IMR-90 (cell line): ENCODE measurements around the gene CDK5RAP3. TPM values are rescaled to one million over a fixed set of nuclear protein-coding genes. Genes with fewer than 3 reads are reported as not detected.

Experiments used
- ATAC-seq: fragments of 200-7000 bp; cut with Tn5 transposase; 2 replicates; pipeline ENCODE4 v1.9.1; 2020; ENCODE audit warnings: low read depth, mild to moderate bottlenecking, moderate library complexity
- BruUV-seq: library from RNA; stranded (reverse); fragments of 400-500 nt; replicated peaks from 2 replicates; lab custom pipeline; 2021; lab: Mats Ljungman, UMichigan
- CTCF ChIA-PET: fragments of 300-600 bp; formaldehyde crosslinking; extraction: SDS; loops from one replicate; lab custom pipeline; 2021; ENCODE audit warnings: antibody characterized with exemption; lab: Yijun Ruan, JAX
- POLR2A ChIA-PET: fragments of 300-600 bp; sonication (Branson Sonifier 250); formaldehyde crosslinking; loops from one replicate; lab custom pipeline; 2022; ENCODE audit warnings: antibody characterized with exemption; ENCODE audit not compliant: unreplicated experiment; lab: Charles Lee
- DNase-seq: peaks from one replicate; pipeline ENCODE4 v3.0.0; 2013
- H2AFZ ChIP-seq: replicated peaks from 2 replicates; pipeline ENCODE3; 2013; ENCODE audit warnings: low read length, mild to moderate bottlenecking; ENCODE audit not compliant: poor library complexity
- H2AK5ac ChIP-seq: 2 replicates; pipeline ENCODE4 v1.6.1; 2013; ENCODE audit warnings: low read depth, low read length, inconsistent platforms
- H2AK9ac ChIP-seq: replicated peaks from 2 replicates; pipeline ENCODE3; 2013; ENCODE audit warnings: mild to moderate bottlenecking, low read depth, low read length, moderate library complexity; ENCODE audit not compliant: poor library complexity
- H2BK120ac ChIP-seq: 2 replicates; pipeline ENCODE4 v1.6.1; 2013; ENCODE audit warnings: low read depth, low read length, inconsistent platforms
- H2BK15ac ChIP-seq: 3 replicates; pipeline ENCODE4 v1.6.1; 2013; ENCODE audit warnings: low read depth, low read length, inconsistent platforms
- H2BK20ac ChIP-seq: 2 replicates; pipeline ENCODE4 v1.6.1; 2013; ENCODE audit warnings: low read depth, mild to moderate bottlenecking, inconsistent platforms, low read length, moderate library complexity
- H2BK5ac ChIP-seq: 2 replicates; pipeline ENCODE4 v1.6.1; 2013; ENCODE audit warnings: mild to moderate bottlenecking, low read depth, low read length, inconsistent platforms; ENCODE audit not compliant: poor library complexity, severe bottlenecking
- H3K14ac ChIP-seq: replicated peaks from 2 replicates; pipeline ENCODE4 v1.6.1; 2013; ENCODE audit warnings: low read depth, low read length, inconsistent platforms
- H3K18ac ChIP-seq: 2 replicates; pipeline ENCODE4 v1.6.1; 2013; ENCODE audit warnings: low read depth, low read length, control low read depth
- H3K23ac ChIP-seq: 2 replicates; pipeline ENCODE4 v1.6.1; 2013; ENCODE audit warnings: low read depth, low read length, inconsistent platforms
- H3K27ac ChIP-seq: 2 replicates; pipeline ENCODE4 v1.5.1; 2013; ENCODE audit warnings: mild to moderate bottlenecking, control low read depth, low read length; ENCODE audit not compliant: insufficient read depth
- H3K27me3 ChIP-seq: 2 replicates; pipeline ENCODE4 v1.6.1; 2013; ENCODE audit warnings: low read length; ENCODE audit not compliant: control insufficient read depth, insufficient read depth
- H3K36me3 ChIP-seq: 2 replicates; pipeline ENCODE4 v1.6.1; 2013; ENCODE audit warnings: low read length, mixed read lengths; ENCODE audit not compliant: control insufficient read depth, insufficient read depth
- H3K4ac ChIP-seq: 2 replicates; pipeline ENCODE4 v1.6.1; 2013; ENCODE audit warnings: low read depth, low read length, inconsistent platforms
- H3K4me1 ChIP-seq: 2 replicates; pipeline ENCODE4 v1.6.1; 2013; ENCODE audit warnings: low read length, mixed read lengths; ENCODE audit not compliant: control insufficient read depth, insufficient read depth
- H3K4me2 ChIP-seq: 2 replicates; pipeline ENCODE4 v1.6.1; 2013; ENCODE audit warnings: low read depth, mild to moderate bottlenecking, control low read depth, low read length, moderate library complexity
- H3K4me3 ChIP-seq: 2 replicates; pipeline ENCODE4 v1.5.1; 2013; ENCODE audit warnings: low read depth, mild to moderate bottlenecking, control low read depth, low read length, moderate library complexity; ENCODE audit not compliant: insufficient read depth
- H3K56ac ChIP-seq: 2 replicates; pipeline ENCODE4 v1.6.1; 2013; ENCODE audit warnings: low read length, inconsistent platforms; ENCODE audit not compliant: insufficient read depth; ENCODE audit errors: extremely low read depth
- H3K79me1 ChIP-seq, 2 experiments: 2 replicates each; pipeline ENCODE4 v1.6.1; 2013; ENCODE audit warnings: low read length in 2 of 2, inconsistent platforms in 1 of 2, low read depth in 1 of 2
- H3K9ac ChIP-seq: 2 replicates; pipeline ENCODE4 v1.6.1; 2013; ENCODE audit warnings: low read depth, low read length, control low read depth
- H3K9me1 ChIP-seq: 2 replicates; pipeline ENCODE4 v1.6.1; 2013; ENCODE audit warnings: low read length, inconsistent platforms; ENCODE audit not compliant: insufficient read depth
- H3K9me3 ChIP-seq: 2 replicates; pipeline ENCODE4 v1.6.1; 2013; ENCODE audit warnings: low read length; ENCODE audit not compliant: control insufficient read depth, insufficient read depth
- H4K20me1 ChIP-seq: 2 replicates; pipeline ENCODE4 v1.6.1; 2013; ENCODE audit warnings: low read length, inconsistent platforms; ENCODE audit not compliant: insufficient read depth
- H4K5ac ChIP-seq: 2 replicates; pipeline ENCODE4 v1.6.1; 2013; ENCODE audit warnings: mild to moderate bottlenecking, low read depth, low read length, control low read depth
- H4K8ac ChIP-seq, 2 experiments: 2 replicates each; pipeline ENCODE4 v1.6.1; 2013; ENCODE audit warnings: low read depth in 2 of 2, low read length in 2 of 2, control low read depth in 1 of 2, inconsistent platforms in 1 of 2
- H4K91ac ChIP-seq: 2 replicates; pipeline ENCODE4 v1.6.1; 2013; ENCODE audit warnings: low read depth, low read length, inconsistent platforms; ENCODE audit not compliant: insufficient read depth
- BHLHE40 ChIP-seq: fragments of 150-350 bp; IDR thresholded peaks from 2 replicates; pipeline ENCODE4 v1.6.1; 2016; ENCODE audit warnings: mild to moderate bottlenecking, low read depth, low read length
- CEBPB ChIP-seq: IDR thresholded peaks from 2 replicates; pipeline ENCODE4 v1.6.1; 2012; ENCODE audit warnings: low read depth, low read length, improper control_type of control experiment
- CHD1 ChIP-seq: IDR thresholded peaks from 2 replicates; pipeline ENCODE4 v1.6.1; 2012; ENCODE audit warnings: low read depth, low read length, improper control_type of control experiment
- FOS ChIP-seq: fragments of 150-350 bp; IDR thresholded peaks from 2 replicates; pipeline ENCODE4 v1.6.1; 2016; ENCODE audit warnings: low read depth, low read length
- MAFK ChIP-seq: IDR thresholded peaks from 2 replicates; pipeline ENCODE4 v1.6.1; 2012; ENCODE audit warnings: low read depth, low read length, improper control_type of control experiment
- MAZ ChIP-seq: IDR thresholded peaks from 2 replicates; pipeline ENCODE4 v1.6.1; 2012; ENCODE audit warnings: low read depth, mild to moderate bottlenecking, low read length, improper control_type of control experiment, moderate library complexity, borderline replicate concordance
- MXI1 ChIP-seq: IDR thresholded peaks from 2 replicates; pipeline ENCODE4 v1.6.1; 2012; ENCODE audit warnings: low read depth, mild to moderate bottlenecking, low read length, moderate library complexity, borderline replicate concordance
- NFE2L2 ChIP-seq: fragments of 150-350 bp; IDR thresholded peaks from 2 replicates; pipeline ENCODE4 v1.6.1; 2016; ENCODE audit warnings: low read depth, mild to moderate bottlenecking, low read length
- POLR2A ChIP-seq: IDR thresholded peaks from 2 replicates; pipeline ENCODE4 v1.6.1; 2012; ENCODE audit warnings: mild to moderate bottlenecking, low read depth, low read length
- RAD21 ChIP-seq: IDR thresholded peaks from 2 replicates; pipeline ENCODE4 v1.6.1; 2012; ENCODE audit warnings: low read length, improper control_type of control experiment
- RCOR1 ChIP-seq: IDR thresholded peaks from 2 replicates; pipeline ENCODE4 v1.6.1; 2012; ENCODE audit warnings: mild to moderate bottlenecking, low read length, improper control_type of control experiment; ENCODE audit not compliant: insufficient replicate concordance
- RFX5 ChIP-seq: IDR thresholded peaks from 2 replicates; pipeline ENCODE4 v1.8.0; 2012; ENCODE audit warnings: low read depth, mild to moderate bottlenecking, low read length, moderate library complexity
- SMC3 ChIP-seq: fragments of 150-350 bp; IDR thresholded peaks from 2 replicates; pipeline ENCODE4 v1.6.1; 2016; ENCODE audit warnings: low read depth, mild to moderate bottlenecking, antibody characterized with exemption, low read length, moderate library complexity
- WGBS, 2 experiments: methylation state at CpG; one replicate each; pipeline versions ENCODE4 v1.1.5 to v1.1.7; 2013; ENCODE audit warnings: missing lambda C conversion rate in 2 of 2; ENCODE audit not compliant: insufficient read length in 1 of 2; ENCODE audit errors: extremely low coverage in 2 of 2; 5-methylcytosine and 5-hydroxymethylcytosine counted together
- dilution Hi-C: fragments of 300-500 bp; cut with HindIII; formaldehyde crosslinking; loops from one replicate; pipeline ENCODE4 v1.14.3; 2018; ENCODE audit warnings: low sequenced_read_pairs; ENCODE audit not compliant: unreplicated experiment
- in situ Hi-C: fragments of 300-500 bp; cut with MboI; formaldehyde crosslinking; loops from 3 replicates; pipeline ENCODE4 v1.14.3; 2019; ENCODE audit warnings: low sequenced_read_pairs, inconsistent platforms, mixed read lengths
- intact Hi-C: fragments of 100-400 bp; cut with micrococcal nuclease; formaldehyde crosslinking; loops from 2 replicates; pipeline ENCODE4 v1.10.0; 2022
- polyA plus RNA-seq, 3 experiments: library from polyadenylated mRNA; depleted of rRNA; stranded (reverse); fragments of >200 nt; gene quantifications; 2 replicates each; pipeline ENCODE4 v1.2.3, GENCODE V29; 2012; ENCODE audit warnings: low replicate concordance in 1 of 3
- total RNA-seq: library from RNA; depleted of rRNA; stranded (reverse); fragments of >200 nt; gene quantifications from 2 replicates; pipeline ENCODE4 v1.2.3, GENCODE V29; 2012
- TF ChIP-seq, protein P1 (sequence below): conservative IDR thresholded peaks from 2 replicates; pipeline ENCODE4 v1.5.1; 2012; ENCODE audit warnings: mild to moderate bottlenecking, low read depth, low read length, improper control_type of control experiment
- TF ChIP-seq, protein P2 (sequence below): fragments of 150-350 bp; IDR thresholded peaks from 2 replicates; pipeline ENCODE4 v1.6.1; 2017; ENCODE audit warnings: mild to moderate bottlenecking, antibody characterized with exemption, low read length, low read depth
- TF ChIP-seq, protein P3 (sequence below): fragments of 150-350 bp; IDR thresholded peaks from 2 replicates; pipeline ENCODE4 v1.6.1; 2016; ENCODE audit warnings: low read depth, mild to moderate bottlenecking, low read length, moderate library complexity, borderline replicate concordance

CDK5RAP3 gene
- total and polyA plus RNA-seq, 2 of the 4 experiments (the other 2 are of a cell fraction), result 75.3 to 153 TPM

DNA sequence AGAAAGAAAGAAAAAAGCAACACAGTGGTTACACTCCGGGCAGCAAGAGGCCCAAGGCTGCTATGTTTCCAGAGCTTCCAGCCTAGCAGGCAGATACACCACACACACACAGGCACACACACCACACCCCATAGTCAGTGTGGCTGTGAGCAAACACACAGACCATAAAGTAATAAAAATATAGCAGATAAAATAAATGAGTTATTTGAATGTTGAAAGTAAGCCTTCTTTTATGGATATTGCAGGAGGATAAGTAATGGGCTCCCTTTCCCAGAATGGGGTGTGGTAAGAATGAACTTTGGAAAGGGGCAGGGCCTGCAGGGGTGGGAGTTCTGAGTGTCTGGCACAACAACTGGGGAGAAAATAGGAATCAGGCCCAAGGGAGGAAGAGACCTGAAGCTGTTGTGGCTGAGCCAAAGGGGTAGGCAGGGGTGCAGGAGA lies 4.8 kb upstream of the CDK5RAP3 start:
- Histone ChIP-seq H2AK5ac (peak overlapping the region; percentile 75), H3K36me3 (no peaks in the 10 kb centered on the region), H4K20me1 (no peaks in the 10 kb centered on the region), H3K27ac (no peak overlapping the region), H2AK9ac (no peak overlapping the region), H3K56ac (no peak overlapping the region), H3K9me3 (no peaks in the 10 kb centered on the region; the same call in 1 of the 2 replicates), H2BK15ac (no peak overlapping the region; the same call in 2 of the 3 replicates), H2BK20ac (peak overlapping the region; percentile 24; the same call in 1 of the 2 replicates), H3K9me1 (peaks cover 12% of the 10 kb centered on the region), H3K9ac (no peak overlapping the region), H2BK5ac (no peak overlapping the region), H2BK120ac (no peak overlapping the region), H3K4me3 (no peak overlapping the region), H3K4me2 (no peak overlapping the region), H3K27me3 (no peaks in the 10 kb centered on the region; the same call in none of the 2 replicates), H3K23ac (no peak overlapping the region), H3K4me1 (peaks cover 13% of the 10 kb centered on the region), H3K18ac (no peak overlapping the region), H4K91ac (no peak overlapping the region), H4K5ac (no peak overlapping the region), H3K79me1 (peaks cover 0 to 10% of the 10 kb centered on the region in 2 experiments; a peak in 2 of 4 replicates), H3K14ac (0 out of 2 replicates have a peak overlapping the region, but pooled peaks have one; percentile 8), H4K8ac (no peak overlapping the region), H2AFZ (peak overlapping the region; percentile 40), H3K4ac (no peak overlapping the region)
- ChIA-PET POLR2A (no interaction called here), CTCF (no interaction called here)
- intact Hi-C loops, result no loop called here
- DNase-seq (no peak), ATAC-seq (no peak)
- no peak for TF ChIP-seq MXI1
- no peak for TF ChIP-seq RAD21
- no peak for TF ChIP-seq CHD1
- no peak for TF ChIP-seq NFE2L2
- no peak for TF ChIP-seq RFX5
- TF ChIP-seq, protein P1, sequence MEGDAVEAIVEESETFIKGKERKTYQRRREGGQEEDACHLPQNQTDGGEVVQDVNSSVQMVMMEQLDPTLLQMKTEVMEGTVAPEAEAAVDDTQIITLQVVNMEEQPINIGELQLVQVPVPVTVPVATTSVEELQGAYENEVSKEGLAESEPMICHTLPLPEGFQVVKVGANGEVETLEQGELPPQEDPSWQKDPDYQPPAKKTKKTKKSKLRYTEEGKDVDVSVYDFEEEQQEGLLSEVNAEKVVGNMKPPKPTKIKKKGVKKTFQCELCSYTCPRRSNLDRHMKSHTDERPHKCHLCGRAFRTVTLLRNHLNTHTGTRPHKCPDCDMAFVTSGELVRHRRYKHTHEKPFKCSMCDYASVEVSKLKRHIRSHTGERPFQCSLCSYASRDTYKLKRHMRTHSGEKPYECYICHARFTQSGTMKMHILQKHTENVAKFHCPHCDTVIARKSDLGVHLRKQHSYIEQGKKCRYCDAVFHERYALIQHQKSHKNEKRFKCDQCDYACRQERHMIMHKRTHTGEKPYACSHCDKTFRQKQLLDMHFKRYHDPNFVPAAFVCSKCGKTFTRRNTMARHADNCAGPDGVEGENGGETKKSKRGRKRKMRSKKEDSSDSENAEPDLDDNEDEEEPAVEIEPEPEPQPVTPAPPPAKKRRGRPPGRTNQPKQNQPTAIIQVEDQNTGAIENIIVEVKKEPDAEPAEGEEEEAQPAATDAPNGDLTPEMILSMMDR, result no peak
- TF ChIP-seq RCOR1, result no peak
- TF ChIP-seq, protein P2, sequence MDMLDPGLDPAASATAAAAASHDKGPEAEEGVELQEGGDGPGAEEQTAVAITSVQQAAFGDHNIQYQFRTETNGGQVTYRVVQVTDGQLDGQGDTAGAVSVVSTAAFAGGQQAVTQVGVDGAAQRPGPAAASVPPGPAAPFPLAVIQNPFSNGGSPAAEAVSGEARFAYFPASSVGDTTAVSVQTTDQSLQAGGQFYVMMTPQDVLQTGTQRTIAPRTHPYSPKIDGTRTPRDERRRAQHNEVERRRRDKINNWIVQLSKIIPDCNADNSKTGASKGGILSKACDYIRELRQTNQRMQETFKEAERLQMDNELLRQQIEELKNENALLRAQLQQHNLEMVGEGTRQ, result no peak
- TF ChIP-seq SMC3, result no peak
- no peak for TF ChIP-seq FOS
- TF ChIP-seq, protein P3, sequence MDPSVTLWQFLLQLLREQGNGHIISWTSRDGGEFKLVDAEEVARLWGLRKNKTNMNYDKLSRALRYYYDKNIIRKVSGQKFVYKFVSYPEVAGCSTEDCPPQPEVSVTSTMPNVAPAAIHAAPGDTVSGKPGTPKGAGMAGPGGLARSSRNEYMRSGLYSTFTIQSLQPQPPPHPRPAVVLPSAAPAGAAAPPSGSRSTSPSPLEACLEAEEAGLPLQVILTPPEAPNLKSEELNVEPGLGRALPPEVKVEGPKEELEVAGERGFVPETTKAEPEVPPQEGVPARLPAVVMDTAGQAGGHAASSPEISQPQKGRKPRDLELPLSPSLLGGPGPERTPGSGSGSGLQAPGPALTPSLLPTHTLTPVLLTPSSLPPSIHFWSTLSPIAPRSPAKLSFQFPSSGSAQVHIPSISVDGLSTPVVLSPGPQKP, result no peak
- no peak for TF ChIP-seq BHLHE40
- TF ChIP-seq MAFK, result no peak
- TF ChIP-seq MAZ, result no peak
- no peak for TF ChIP-seq POLR2A
- TF ChIP-seq CEBPB, result no peak
- in situ Hi-C loops, result no loop called here
- dilution Hi-C loops, result no loop called here
- no CpG with 5 or more reads among the region's 1 CpG for WGBS, 2 experiments
- BruUV-seq, result no TSS peak
